ENCODE results near the gene DACT3. TPM values are rescaled to one million over a fixed set of nuclear protein-coding genes. Genes with fewer than 3 reads are reported as not detected.

DACT3 gene
- total and polyA plus RNA-seq, 2 donors (not counting 1 experiment from before 2014, with no cell fraction given): 5.6 to 11.5 TPM

DNA sequence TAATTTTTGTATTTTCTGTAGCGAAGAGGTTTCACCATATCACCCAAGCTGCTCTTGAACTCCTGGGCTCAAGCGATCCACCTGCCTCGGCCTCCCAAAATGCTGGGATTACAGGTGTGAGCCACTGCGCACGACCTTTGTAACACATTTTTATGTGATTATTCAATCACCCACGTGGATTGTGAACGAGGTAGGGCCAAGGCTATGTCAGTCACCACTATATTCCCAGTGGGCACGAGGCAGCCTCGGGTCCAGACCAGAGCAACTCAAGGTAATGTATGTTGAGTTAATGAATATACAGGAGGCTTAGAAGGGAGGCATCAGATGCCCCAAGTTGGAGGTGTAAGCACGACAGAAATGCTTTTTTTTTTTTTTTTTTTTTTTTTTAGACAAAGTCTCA lies 45.0 kb downstream of the DACT3 start:
- no peak overlapping the region for H2AFZ ChIP-seq (ENCODE audit: low read length)
- H3K27me3 ChIP-seq (ENCODE audit: control insufficient read depth, insufficient read depth, low read length): no peaks in the 10 kb centered on the region
- H3K9ac ChIP-seq (ENCODE audit: insufficient read depth, low read length): no peak overlapping the region
- no peaks in the 10 kb centered on the region for H3K36me3 ChIP-seq (ENCODE audit: control insufficient read depth, insufficient read depth, low read length)
- no peaks in the 10 kb centered on the region for H3K9me3 ChIP-seq (ENCODE audit: control insufficient read depth, insufficient read depth, low read depth, low read length)
- no peak overlapping the region for H3K4me2 ChIP-seq (ENCODE audit: extremely low read depth, insufficient read depth, low read length)
- DNase-seq (ENCODE audit: low read depth in 2 of 2): no peak
- H3K4me1 ChIP-seq (ENCODE audit: control insufficient read depth, extremely low read depth, insufficient read depth, low read length): peaks cover 27% of the 10 kb centered on the region
- H4K20me1 ChIP-seq (ENCODE audit: control insufficient read depth, extremely low read depth, insufficient read depth, low read length): no peaks in the 10 kb centered on the region
- no peaks in the 10 kb centered on the region for H3K79me2 ChIP-seq (ENCODE audit: control insufficient read depth, insufficient read depth, low read length)
- no peak for TF ChIP-seq EZH2 (IDR thresholded peaks at IDR 0.05; ENCODE audit: low read length, missing control alignments)
- TF ChIP-seq, protein P1, sequence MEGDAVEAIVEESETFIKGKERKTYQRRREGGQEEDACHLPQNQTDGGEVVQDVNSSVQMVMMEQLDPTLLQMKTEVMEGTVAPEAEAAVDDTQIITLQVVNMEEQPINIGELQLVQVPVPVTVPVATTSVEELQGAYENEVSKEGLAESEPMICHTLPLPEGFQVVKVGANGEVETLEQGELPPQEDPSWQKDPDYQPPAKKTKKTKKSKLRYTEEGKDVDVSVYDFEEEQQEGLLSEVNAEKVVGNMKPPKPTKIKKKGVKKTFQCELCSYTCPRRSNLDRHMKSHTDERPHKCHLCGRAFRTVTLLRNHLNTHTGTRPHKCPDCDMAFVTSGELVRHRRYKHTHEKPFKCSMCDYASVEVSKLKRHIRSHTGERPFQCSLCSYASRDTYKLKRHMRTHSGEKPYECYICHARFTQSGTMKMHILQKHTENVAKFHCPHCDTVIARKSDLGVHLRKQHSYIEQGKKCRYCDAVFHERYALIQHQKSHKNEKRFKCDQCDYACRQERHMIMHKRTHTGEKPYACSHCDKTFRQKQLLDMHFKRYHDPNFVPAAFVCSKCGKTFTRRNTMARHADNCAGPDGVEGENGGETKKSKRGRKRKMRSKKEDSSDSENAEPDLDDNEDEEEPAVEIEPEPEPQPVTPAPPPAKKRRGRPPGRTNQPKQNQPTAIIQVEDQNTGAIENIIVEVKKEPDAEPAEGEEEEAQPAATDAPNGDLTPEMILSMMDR (conservative IDR thresholded peaks at IDR 0.05 in 1 of 2, IDR thresholded peaks at IDR 0.05 in 1 of 2; ENCODE audit: low read depth in 1 of 2, low read length in 2 of 2): no peak
- no peak overlapping the region for H3K4me3 ChIP-seq (replicated peaks in 1 of 4; ENCODE audit: control extremely low read depth in 1 of 4, insufficient read depth in 1 of 4, low read depth in 3 of 4, low read length in 4 of 4)
- no peak overlapping the region for H3K27ac ChIP-seq (ENCODE audit: insufficient read depth, low read length)

DNA sequence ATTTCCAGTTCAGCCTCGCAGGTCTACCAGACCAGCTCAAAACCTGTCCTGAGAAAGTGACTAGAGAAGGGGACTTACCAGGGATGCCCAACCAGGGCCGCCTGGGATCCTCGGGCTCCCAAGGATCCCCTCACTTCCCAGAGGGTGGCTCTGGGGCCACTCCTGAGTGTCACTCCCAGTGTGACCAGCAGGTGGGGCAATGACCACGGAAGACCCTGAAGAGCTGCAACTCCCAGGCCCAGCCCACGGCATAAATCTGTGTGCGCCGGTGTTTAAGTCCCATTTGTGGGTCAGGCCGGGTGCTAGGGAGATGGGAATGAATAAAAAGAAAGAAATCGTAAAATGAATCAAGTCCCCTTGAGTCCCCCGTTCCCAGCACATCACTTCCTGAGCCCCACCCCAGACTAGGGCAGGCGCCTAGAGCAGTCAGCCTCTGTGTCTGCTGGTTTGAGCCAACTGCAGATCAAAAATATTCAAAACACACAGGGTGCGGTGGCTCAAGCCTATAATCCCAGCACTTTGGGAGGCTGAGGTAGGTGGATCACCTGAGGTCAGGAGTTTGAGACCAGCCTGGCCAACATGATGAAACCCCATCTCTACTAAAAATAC lies 46.8 kb downstream of the DACT3 start:
- no peaks in the 10 kb centered on the region for H3K27me3 ChIP-seq (ENCODE audit: control insufficient read depth, insufficient read depth, low read length)
- no peak for TF ChIP-seq EZH2 (IDR thresholded peaks at IDR 0.05; ENCODE audit: low read length, missing control alignments)
- TF ChIP-seq, protein P1 (conservative IDR thresholded peaks at IDR 0.05 in 1 of 2, IDR thresholded peaks at IDR 0.05 in 1 of 2; ENCODE audit: low read depth in 1 of 2, low read length in 2 of 2): peak; percentile 82 to 86
- no peak overlapping the region for H3K4me2 ChIP-seq (ENCODE audit: extremely low read depth, insufficient read depth, low read length)
- H3K9ac ChIP-seq (ENCODE audit: insufficient read depth, low read length): no peak overlapping the region
- H3K9me3 ChIP-seq (ENCODE audit: control insufficient read depth, insufficient read depth, low read depth, low read length): no peaks in the 10 kb centered on the region
- H4K20me1 ChIP-seq (ENCODE audit: control insufficient read depth, extremely low read depth, insufficient read depth, low read length): no peaks in the 10 kb centered on the region
- H3K4me1 ChIP-seq (ENCODE audit: control insufficient read depth, extremely low read depth, insufficient read depth, low read length): peaks cover 15% of the 10 kb centered on the region
- DNase-seq (ENCODE audit: low read depth in 2 of 2): peak; percentile 61 to 79
- H2AFZ ChIP-seq (ENCODE audit: low read length): no peak overlapping the region
- H3K79me2 ChIP-seq (ENCODE audit: control insufficient read depth, insufficient read depth, low read length): no peaks in the 10 kb centered on the region
- no peak overlapping the region for H3K27ac ChIP-seq (ENCODE audit: insufficient read depth, low read length)
- H3K4me3 ChIP-seq (replicated peaks in 1 of 4; ENCODE audit: control extremely low read depth in 1 of 4, insufficient read depth in 1 of 4, low read depth in 3 of 4, low read length in 4 of 4): no peak overlapping the region
- H3K36me3 ChIP-seq (ENCODE audit: control insufficient read depth, insufficient read depth, low read length): peaks cover 13% of the 10 kb centered on the region

DNA sequence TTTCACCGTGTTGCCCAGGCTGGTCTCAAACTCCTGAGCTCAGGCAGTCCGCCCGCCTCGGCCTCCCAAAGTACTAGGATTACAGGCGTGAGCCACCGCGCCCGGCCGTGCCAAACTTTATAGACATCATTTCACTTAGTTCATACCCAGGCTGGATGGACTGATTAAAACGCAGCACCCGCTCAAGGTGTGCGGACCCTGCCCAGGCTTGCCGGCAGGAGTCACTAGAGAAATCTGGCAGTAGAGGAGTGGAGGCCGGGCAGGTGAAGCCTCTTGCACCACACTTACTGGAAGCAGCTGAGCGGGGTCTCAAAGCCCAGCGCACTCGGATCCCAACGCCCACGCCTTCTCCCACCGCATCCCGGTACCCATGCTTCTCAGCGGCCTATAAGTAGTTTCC lies 47.5 kb downstream of the DACT3 start:
- no peaks in the 10 kb centered on the region for H3K79me2 ChIP-seq (ENCODE audit: control insufficient read depth, insufficient read depth, low read length)
- no peak overlapping the region for H3K9ac ChIP-seq (ENCODE audit: insufficient read depth, low read length)
- TF ChIP-seq, protein P1 (conservative IDR thresholded peaks at IDR 0.05 in 1 of 2, IDR thresholded peaks at IDR 0.05 in 1 of 2; ENCODE audit: low read depth in 1 of 2, low read length in 2 of 2): no peak
- no peak for TF ChIP-seq EZH2 (IDR thresholded peaks at IDR 0.05; ENCODE audit: low read length, missing control alignments)
- H3K4me1 ChIP-seq (ENCODE audit: control insufficient read depth, extremely low read depth, insufficient read depth, low read length): peaks cover 13% of the 10 kb centered on the region
- no peak for DNase-seq (ENCODE audit: low read depth in 2 of 2)
- H2AFZ ChIP-seq (ENCODE audit: low read length): no peak overlapping the region
- no peaks in the 10 kb centered on the region for H4K20me1 ChIP-seq (ENCODE audit: control insufficient read depth, extremely low read depth, insufficient read depth, low read length)
- no peak overlapping the region for H3K4me3 ChIP-seq (replicated peaks in 1 of 4; ENCODE audit: control extremely low read depth in 1 of 4, insufficient read depth in 1 of 4, low read depth in 3 of 4, low read length in 4 of 4)
- no peak overlapping the region for H3K27ac ChIP-seq (ENCODE audit: insufficient read depth, low read length)
- H3K9me3 ChIP-seq (ENCODE audit: control insufficient read depth, insufficient read depth, low read depth, low read length): no peaks in the 10 kb centered on the region
- no peak overlapping the region for H3K4me2 ChIP-seq (ENCODE audit: extremely low read depth, insufficient read depth, low read length)
- H3K27me3 ChIP-seq (ENCODE audit: control insufficient read depth, insufficient read depth, low read length): no peaks in the 10 kb centered on the region
- peaks cover 19% of the 10 kb centered on the region for H3K36me3 ChIP-seq (ENCODE audit: control insufficient read depth, insufficient read depth, low read length)
